MCF 10A (cell line): ENCODE measurements around the gene PRM1. TPM values are rescaled to one million over a fixed set of nuclear protein-coding genes. Genes with fewer than 3 reads are reported as not detected.

Experiments used
- BruUV-seq: library from RNA; stranded (reverse); fragments of 400-500 nt; replicated peaks from 2 replicates; lab custom pipeline; 2021; lab: Mats Ljungman, UMichigan
- CTCF ChIA-PET: fragments of 300-600 bp; sonication (Branson Sonifier 250); formaldehyde crosslinking; extraction: SDS; loops from one replicate; lab custom pipeline; 2021; ENCODE audit warnings: antibody characterized with exemption, inconsistent platforms; lab: Yijun Ruan, JAX
- POLR2A ChIA-PET: fragments of 300-600, 350-650 bp; sonication (Branson Sonifier 250); formaldehyde crosslinking; extraction: SDS; loops from one replicate; lab custom pipeline; 2020; ENCODE audit warnings: antibody characterized with exemption, inconsistent platforms; lab: Yijun Ruan, JAX
- DNase-seq: peaks from one replicate; pipeline ENCODE4 v3.0.0-alpha.2; 2018; ENCODE audit not compliant: unreplicated experiment
- H3K27ac Mint-ChIP-seq: one replicate; pipeline ENCODE4 v1.8.0; 2022; ENCODE audit warnings: mild to moderate bottlenecking, low read depth, mixed read lengths; ENCODE audit not compliant: unreplicated experiment
- H3K27me3 Mint-ChIP-seq: one replicate; pipeline ENCODE4 v1.8.0; 2022; ENCODE audit warnings: mixed read lengths; ENCODE audit not compliant: insufficient read depth, unreplicated experiment
- H3K36me3 Mint-ChIP-seq: one replicate; pipeline ENCODE4 v1.8.0; 2022; ENCODE audit warnings: mild to moderate bottlenecking, moderate library complexity, mixed read lengths; ENCODE audit not compliant: insufficient read depth, unreplicated experiment
- H3K4me1 Mint-ChIP-seq: one replicate; pipeline ENCODE4 v1.8.0; 2022; ENCODE audit warnings: mixed read lengths; ENCODE audit not compliant: insufficient read depth, unreplicated experiment
- H3K4me3 Mint-ChIP-seq: one replicate; pipeline ENCODE4 v1.8.0; 2022; ENCODE audit warnings: mild to moderate bottlenecking, moderate library complexity, mixed read lengths; ENCODE audit not compliant: unreplicated experiment
- H3K9me3 Mint-ChIP-seq: one replicate; pipeline ENCODE4 v1.8.0; 2022; ENCODE audit warnings: mixed read lengths; ENCODE audit not compliant: unreplicated experiment
- CTCF ChIP-seq: fragments of 200-600 bp; IDR thresholded peaks from one replicate; pipeline ENCODE4 v1.8.0; 2022; ENCODE audit warnings: antibody characterized with exemption, mild to moderate bottlenecking; ENCODE audit not compliant: unreplicated experiment
- intact Hi-C: fragments of 100-400 bp; cut with micrococcal nuclease; formaldehyde crosslinking; loops from 2 replicates; pipeline ENCODE4 v1.14.1; 2022
- total RNA-seq: library from RNA; stranded (reverse); gene quantifications from 2 replicates; pipeline ENCODE4 v1.2.3, GENCODE V29; 2022

Gene PRM1
- total RNA-seq, 1 experiment from 2014 or later = not detected

- Mint-ChIP-seq H3K9me3 (no peaks in the 10 kb centered on the region), H3K4me3 (peak within 1 kb of the TSS; percentile 97), H3K27ac (peak within 1 kb of the TSS; percentile 98), H3K36me3 (peaks cover 16% of the 10 kb centered on the region), H3K27me3 (no peaks in the 10 kb centered on the region), H3K4me1 (peaks cover 8% of the 10 kb centered on the region)
- no TSS peak for BruUV-seq
- TF ChIP-seq CTCF = peak; percentile 95
- DNase-seq = peak; percentile 80
- intact Hi-C loops = loop anchor here (2.0 to 10.0 kb wide), 5 partner anchors 54 to 154 kb away; no protein-coding TSS in a partner anchor
- ChIA-PET CTCF (interaction anchor here (0.5 to 11.0 kb wide), 57 partner anchors 9 to 1186 kb away, joined by 3 to 342 read pairs (median 4); no protein-coding TSS in a partner anchor), POLR2A (interaction anchor here (0.6 to 3.2 kb wide), 30 partner anchors 12 to 552 kb away, joined by 3 to 26 read pairs (median 4); partner anchors contain the start of genes CLEC16A and TNP2)
Measured at GRCh38 chr16:11255737-11256660, 25.1 kb downstream of the PRM1 start, which contains the start of gene SOCS1. Gene SOCS1 (minus strand): TSS chr16:11256204. CDS start chr16:11255478, 726 bp downstream.

- Mint-ChIP-seq H3K36me3 (peaks cover 16% of the 10 kb centered on the region), H3K27ac (no peak overlapping the region), H3K4me1 (peaks cover 8% of the 10 kb centered on the region), H3K4me3 (peak overlapping the region; percentile 97), H3K27me3 (no peaks in the 10 kb centered on the region), H3K9me3 (no peaks in the 10 kb centered on the region)
- no TSS peak for BruUV-seq
- DNase-seq = no peak
- no peak for TF ChIP-seq CTCF
- intact Hi-C loops = loop anchor here (5.0 to 10.0 kb wide), 4 partner anchors 53 to 153 kb away; no protein-coding TSS in a partner anchor
- CTCF ChIA-PET = interaction anchor here (0.5 to 11.0 kb wide), 49 partner anchors 8 to 937 kb away, joined by 3 to 342 read pairs (median 4); no protein-coding TSS in a partner anchor
- POLR2A ChIA-PET = interaction anchor here (0.7 to 3.2 kb wide), 16 partner anchors 100 to 311 kb away, joined by 3 to 26 read pairs (median 4); no protein-coding TSS in a partner anchor
Measured at GRCh38 chr16:11254913-11255736, 26.0 kb downstream of the PRM1 start.

GRCh38 chr16:11253995-11254912 is 26.9 kb downstream of the PRM1 start:
- Mint-ChIP-seq H3K4me1 (peaks cover 8% of the 10 kb centered on the region), H3K27me3 (no peaks in the 10 kb centered on the region), H3K4me3 (peak overlapping the region; percentile 97), H3K36me3 (peaks cover 16% of the 10 kb centered on the region), H3K27ac (no peak overlapping the region), H3K9me3 (no peaks in the 10 kb centered on the region)
- DNase-seq = no peak
- POLR2A ChIA-PET = interaction anchor here (0.7 to 1.1 kb wide), 2 partner anchors 103 to 274 kb away, joined by 3 read pairs; no protein-coding TSS in a partner anchor
- CTCF ChIA-PET = interaction anchor here (0.6 to 11.0 kb wide), 19 partner anchors 21 to 739 kb away, joined by 3 to 342 read pairs (median 4); no protein-coding TSS in a partner anchor
- intact Hi-C loops = loop anchor here (10.0 kb wide), 1 partner anchor 119 kb away; no protein-coding TSS in a partner anchor
- TF ChIP-seq CTCF = no peak
- BruUV-seq = TSS peak; percentile 42
